HepG2 (cell line): ENCODE data around the gene IER2. TPM values are rescaled to one million over a fixed set of nuclear protein-coding genes. Genes with fewer than 3 reads are reported as not detected.

Source experiments
- CERS6 ChIP-seq: sonication (generic); formaldehyde crosslinking; IDR thresholded peaks from 2 replicates; pipeline ENCODE4 v1.5.0; 2020; ENCODE audit warnings: missing genetic modification reagents
- DRAP1 ChIP-seq: IDR thresholded peaks from 2 replicates; pipeline ENCODE4 v1.6.1; 2016; ENCODE audit warnings: missing genetic modification reagents, missing compliant biosample characterization
- KDM5A ChIP-seq: fragments of 200-600 bp; sonication (generic); IDR thresholded peaks from 2 replicates; pipeline ENCODE4 v1.7.0; 2018; ENCODE audit warnings: antibody characterized with exemption, mild to moderate bottlenecking, low read length, borderline replicate concordance
- LRRFIP1 ChIP-seq: sonication (generic); formaldehyde crosslinking; conservative IDR thresholded peaks from 2 replicates; pipeline ENCODE4 v1.4.0; 2020; ENCODE audit warnings: missing genetic modification reagents
- RBAK ChIP-seq: sonication (generic); formaldehyde crosslinking; IDR thresholded peaks from 2 replicates; pipeline ENCODE4 v1.5.1; 2020; ENCODE audit warnings: mild to moderate bottlenecking, missing genetic modification reagents
- TBP ChIP-seq: sonication (generic); formaldehyde crosslinking; IDR thresholded peaks from 2 replicates; pipeline ENCODE4 v1.5.0; 2020; ENCODE audit warnings: missing genetic modification reagents
- TEAD3 ChIP-seq: optimal IDR thresholded peaks from 2 replicates; pipeline ENCODE3; 2016; ENCODE audit warnings: borderline replicate concordance
- THAP7 ChIP-seq: sonication (generic); formaldehyde crosslinking; IDR thresholded peaks from 2 replicates; pipeline ENCODE4 v1.8.1; 2023; ENCODE audit warnings: mild to moderate bottlenecking, missing genetic modification reagents
- ZHX2 ChIP-seq, 2 experiments: sonication (generic) in 1 of 2; formaldehyde crosslinking in 1 of 2; IDR thresholded peaks; 2 replicates each; pipeline versions ENCODE4 v1.6.1 to v1.9.0; 2014 to 2022; ENCODE audit warnings: antibody characterized with exemption in 1 of 2, borderline replicate concordance in 1 of 2, inconsistent platforms in 1 of 2, low read depth in 1 of 2, missing genetic modification reagents in 1 of 2
- ZNF343 ChIP-seq: sonication (generic); formaldehyde crosslinking; IDR thresholded peaks from 2 replicates; pipeline ENCODE4 v1.4.0; 2020; ENCODE audit warnings: mild to moderate bottlenecking, missing genetic modification reagents
- ZNF354B ChIP-seq: sonication (generic); formaldehyde crosslinking; IDR thresholded peaks from 2 replicates; pipeline ENCODE4 v1.8.0; 2022; ENCODE audit warnings: mild to moderate bottlenecking, missing genetic modification reagents
- ZNF512 ChIP-seq: sonication (generic); formaldehyde crosslinking; IDR thresholded peaks from 2 replicates; pipeline ENCODE4 v1.4.0; 2020; ENCODE audit warnings: mild to moderate bottlenecking, missing genetic modification reagents
- ZNF567 ChIP-seq: sonication (generic); formaldehyde crosslinking; IDR thresholded peaks from 2 replicates; pipeline ENCODE4 v1.8.1; 2023; ENCODE audit warnings: mild to moderate bottlenecking, missing genetic modification reagents, borderline replicate concordance
- ZNF766 ChIP-seq: sonication (generic); formaldehyde crosslinking; IDR thresholded peaks from 2 replicates; pipeline ENCODE4 v1.5.0; 2020; ENCODE audit warnings: missing genetic modification reagents, borderline replicate concordance
- polyA plus RNA-seq, 8 experiments: library from polyadenylated mRNA; depleted of rRNA in 3 of 8; stranded (reverse) in 7 of 8; unstranded in 1 of 8; fragments of >200 nt; fragmentation: Illumina TruSeq in 4 of 8; extraction: Trizol in 4 of 8; gene quantifications; 2 replicates each; pipeline versions ENCODE4 v1.2.1 to v1.2.3, GENCODE V29; 2011 to 2016; ENCODE audit warnings: low read depth in 4 of 8, missing spikeins in 1 of 8, mixed read lengths in 1 of 8; ENCODE audit not compliant: insufficient read depth in 1 of 8
- total RNA-seq, 5 experiments: library from RNA; depleted of rRNA; stranded (reverse); fragments of >200 nt; fragmentation: Illumina TruSeq; extraction: Trizol; gene quantifications; 2 replicates each; pipeline ENCODE4 v1.2.3, GENCODE V29; 2016; ENCODE audit warnings: low read depth in 1 of 5

IER2 gene
- total and polyA plus RNA-seq, 2 of the 13 experiments (the other 11 are each of a cell fraction or from before 2014, with no cell fraction given): 10.1 to 14.3 TPM

GRCh38 chr19:13155472-13156359, 5.5 kb downstream of the IER2 start (continued):
- no peak for TF ChIP-seq CERS6 (CRISPR knock-in tag)
- TF ChIP-seq LRRFIP1 (CRISPR knock-in tag): no peak
- TF ChIP-seq ZNF766 (CRISPR knock-in tag): no peak
- 0 out of 2 replicates have a peak, but pooled peaks have one; percentile 56 for TF ChIP-seq THAP7
- TF ChIP-seq DRAP1: no peak; the same call in 1 of the 2 replicates
- TF ChIP-seq TEAD3 (CRISPR knock-in tag): peak; percentile 44
- no peak for TF ChIP-seq ZNF512
- TF ChIP-seq ZHX2 (IDR thresholded peaks at IDR 0.05; ENCODE audit: low read depth): 0 out of 2 replicates have a peak, but pooled peaks have one; percentile 18
- TF ChIP-seq ZHX2 (CRISPR knock-in tag; IDR thresholded peaks at IDR 0.05; ENCODE audit: borderline replicate concordance): no peak
- no peak for TF ChIP-seq ZNF354B (CRISPR knock-in tag)
- TF ChIP-seq KDM5A: no peak
- no peak for TF ChIP-seq ZNF567 (CRISPR knock-in tag)
- TF ChIP-seq ZNF343 (CRISPR knock-in tag): 0 out of 2 replicates have a peak, but pooled peaks have one; percentile 24
- TF ChIP-seq RBAK: no peak
- no peak for TF ChIP-seq TBP
